Medulla oblongata (tissue), 1 donor: ENCODE measurements around the gene CEACAM21.

Source experiments
- DNase-seq: peaks from one replicate; pipeline ENCODE4 v3.0.0-alpha.2; 2015; ENCODE audit errors: extremely low spot score

Gene CEACAM21

DNA sequence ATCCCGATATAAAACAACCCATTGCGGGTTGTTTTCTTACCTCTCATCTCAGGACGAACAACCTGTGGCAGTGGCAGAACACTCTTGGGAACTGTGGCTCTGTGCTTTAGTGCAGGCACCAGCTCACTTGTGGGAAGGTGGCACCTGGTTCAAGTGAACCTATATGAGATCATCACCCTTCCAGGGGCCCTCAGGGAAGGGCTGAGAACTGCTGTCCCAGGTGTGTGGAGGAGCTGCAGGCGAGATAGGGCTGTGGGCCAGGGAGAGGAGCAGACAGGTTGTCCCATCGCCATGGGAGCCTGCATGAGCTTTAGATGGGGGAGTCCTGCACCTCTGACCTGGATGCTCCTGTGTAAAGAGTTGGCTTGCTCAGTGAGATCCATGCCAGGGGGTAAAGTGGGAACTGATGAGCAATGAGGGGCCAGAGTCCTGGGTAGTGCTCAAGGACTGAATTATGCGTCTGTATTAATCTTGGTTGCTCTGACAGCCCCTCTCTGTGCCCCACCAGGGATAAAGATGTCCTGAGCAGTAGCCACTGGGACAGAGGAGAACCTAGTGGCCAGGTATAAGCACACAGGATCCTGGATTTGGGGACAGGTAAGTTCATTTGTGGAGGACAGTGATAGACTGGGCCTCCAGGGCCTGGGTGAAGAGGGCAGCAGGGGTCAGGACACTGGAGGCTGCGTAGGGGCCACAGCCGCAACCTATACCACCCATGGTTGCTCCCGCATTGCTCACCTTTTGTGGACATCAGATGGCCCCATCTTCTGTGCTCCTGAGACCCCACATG, 42.2 kb downstream of the CEACAM21 start:
- DNase-seq, result no peak

DNA sequence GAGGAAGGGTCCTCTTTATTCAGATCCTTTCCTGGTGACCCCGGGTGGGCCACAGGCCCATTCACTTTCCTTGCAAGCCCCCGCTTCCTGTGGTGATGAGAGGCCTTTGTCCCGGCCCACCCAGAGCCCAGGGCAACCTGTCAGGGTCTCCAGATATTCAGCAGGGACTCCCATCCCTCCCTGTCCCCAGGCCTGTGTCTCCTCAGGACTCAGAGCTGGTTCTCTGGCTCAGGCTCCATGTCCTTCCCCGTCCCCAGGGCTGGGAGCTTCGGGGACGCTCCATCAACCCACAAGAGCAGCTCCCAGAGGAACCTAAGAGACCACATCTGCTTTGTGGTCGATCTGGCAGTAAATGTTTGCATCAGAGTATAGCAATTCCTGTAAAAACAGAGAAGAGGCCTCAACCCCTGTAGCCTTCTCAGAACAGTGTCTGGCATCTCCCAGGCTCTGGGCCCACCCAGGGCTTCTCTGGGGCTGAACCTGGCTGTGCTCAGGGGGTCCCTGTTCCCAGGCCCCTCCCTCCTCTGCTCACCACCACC, 43.1 kb downstream of the CEACAM21 start:
- DNase-seq, result no peak

- no peak for DNase-seq
These were observed 44.2 kb downstream of the CEACAM21 start for GRCh38 chr19:41620171-41620570.

- DNase-seq, result no peak
These were observed 45.3 kb downstream of the CEACAM21 start for GRCh38 chr19:41621226-41621625.

GRCh38 chr19:41621654-41622053, 45.7 kb downstream of the CEACAM21 start:
- DNase-seq, result no peak

GRCh38 chr19:41623360-41623759, 47.4 kb downstream of the CEACAM21 start:
- DNase-seq, result no peak

GRCh38 chr19:41624515-41624914, 48.5 kb downstream of the CEACAM21 start:
- no peak for DNase-seq

DNA sequence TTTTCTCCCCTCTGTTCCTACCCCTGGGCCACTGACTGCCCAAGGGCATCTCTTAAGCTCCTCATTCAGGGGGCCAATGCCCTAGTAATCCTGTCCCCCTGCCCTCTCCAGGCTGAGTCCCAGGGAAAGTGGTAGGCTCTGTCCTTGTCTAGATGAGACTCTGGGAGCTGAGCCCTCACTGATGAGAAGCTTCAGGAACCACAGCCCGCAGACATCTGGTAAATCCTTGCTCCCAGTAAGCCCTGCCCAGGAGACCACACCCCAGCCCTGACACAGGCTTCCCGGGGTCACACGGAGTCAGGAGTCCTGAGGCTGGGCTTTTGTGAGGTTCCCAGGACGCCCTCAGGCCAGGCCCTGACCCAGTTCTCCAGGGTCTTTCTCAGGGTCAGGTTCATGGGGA, 49.0 kb downstream of the CEACAM21 start:
- DNase-seq, result no peak

DNA sequence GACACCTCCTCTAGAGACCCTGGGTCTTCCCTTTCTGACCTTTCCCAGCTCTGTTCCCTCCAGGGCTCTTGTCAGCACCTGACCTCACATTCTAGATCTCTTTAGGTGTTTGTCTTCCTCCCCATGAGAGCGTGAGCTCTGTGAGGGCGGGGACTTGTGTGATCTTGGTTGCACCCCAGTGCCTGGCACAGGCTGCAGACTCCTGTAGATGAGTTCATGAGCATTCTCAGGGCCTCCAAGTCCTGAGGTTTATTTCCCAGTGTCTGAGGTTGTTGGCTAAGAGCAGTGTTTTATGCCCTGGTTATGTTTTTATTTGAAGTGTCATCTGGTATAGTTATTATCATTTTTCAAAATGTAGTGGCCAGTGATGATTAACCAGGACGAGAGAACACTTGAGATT, 50.3 kb downstream of the CEACAM21 start:
- DNase-seq, result no peak

- peak; percentile 45 for DNase-seq
These were observed 50.9 kb downstream of the CEACAM21 start, which contains the start of gene CEACAM4 for GRCh38 chr19:41626877-41627276. CEACAM4 (minus strand) TSS chr19:41627074; CDS start chr19:41626963, 111 bp downstream.

DNA sequence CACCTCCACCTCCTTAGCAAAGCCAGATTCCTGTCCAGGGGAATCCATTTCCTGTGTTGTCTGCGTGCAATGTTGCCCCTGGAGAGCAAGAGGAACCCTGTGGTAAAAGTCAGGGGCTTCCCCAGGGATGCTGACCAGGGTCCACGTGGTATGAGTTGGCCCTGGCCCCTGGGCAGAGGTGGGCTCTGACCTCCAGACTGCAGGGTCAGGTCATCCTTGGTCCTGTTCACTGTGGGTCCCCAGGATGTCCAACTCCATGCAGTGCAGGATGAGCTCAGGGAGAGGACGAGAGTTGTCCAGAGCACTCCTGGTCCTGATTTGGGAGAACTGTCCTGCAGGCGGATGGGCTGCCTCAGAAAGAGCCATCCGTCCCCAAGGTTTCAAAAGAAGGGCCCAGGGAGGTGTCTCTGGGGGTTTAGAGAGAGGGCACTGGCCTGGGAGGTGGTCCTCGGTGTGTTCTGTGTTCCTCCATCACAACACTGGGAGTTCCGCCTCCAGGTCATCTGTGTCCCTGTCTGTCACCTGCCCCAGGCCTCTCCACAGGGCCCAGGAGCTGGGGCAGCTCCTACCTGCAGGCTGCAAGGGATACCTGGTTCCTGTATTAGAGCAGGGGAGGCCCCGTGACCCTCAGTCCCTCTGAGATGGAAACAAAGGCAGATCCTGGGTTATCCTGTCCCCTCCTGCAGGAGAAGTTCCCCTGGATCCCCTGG, 52.2 kb downstream of the CEACAM21 start:
- no peak for DNase-seq
